Right ventricle myocardium inferior (tissue), 1 donor: Measurements from ENCODE around the gene ZCCHC8. TPM values are rescaled to one million over a fixed set of nuclear protein-coding genes. Genes with fewer than 3 reads are reported as not detected.
A peak's percentile ranks its signal among the peaks of the same experiment; 100 is the strongest.
"Not testable (repeated sequence)": the region's sequence is repeated elsewhere in the genome, so short reads cannot be mapped to it uniquely, and the experiment has no call there.

Experiments
- ATAC-seq: fragments of 200-7000 bp; cut with Tn5 transposase; one replicate; pipeline ENCODE4 v1.9.1; 2020; ENCODE audit warnings: mild to moderate bottlenecking, moderate library complexity
- DNase-seq: peaks from one replicate; pipeline ENCODE4 v3.0.0; 2021; ENCODE audit errors: missing footprints
- intact Hi-C: fragments of 100-400 bp; cut with DNase I; formaldehyde crosslinking; loops from one replicate; pipeline ENCODE4 v1.11.0; 2022
- total RNA-seq: library from RNA; stranded (reverse); fragmentation: NEBNext Ultra II Directional; extraction: Animal tissue kit (Norgen Biotek cat#: 25700); gene quantifications from one replicate; pipeline ENCODE4 v1.2.1, GENCODE V29; 2021
- donor health status: DM: no; HTN: yes; CAD: no; lungs with severe emphysema.

ZCCHC8 gene
- total RNA-seq, 1 donor from 2014 or later = 8.9 TPM

GRCh38 chr12:122486360-122486759 lies 14.4 kb downstream of the ZCCHC8 start:
- intact Hi-C loops, ATAC-seq, DNase-seq: not testable (repeated sequence)

GRCh38 chr12:122484385-122484784 lies 16.3 kb downstream of the ZCCHC8 start:
- not testable (repeated sequence) for DNase-seq, ATAC-seq
- intact Hi-C loops = loop anchor here (5.0 kb wide), 1 partner anchor 38 kb away; no protein-coding TSS in a partner anchor

- ATAC-seq (no peak), DNase-seq (no peak)
- intact Hi-C loops = loop anchor here (5.0 kb wide), 1 partner anchor 38 kb away; no protein-coding TSS in a partner anchor
These were observed 16.8 kb downstream of the ZCCHC8 start for GRCh38 chr12:122483969-122484368.

GRCh38 chr12:122481861-122482260 lies 18.9 kb downstream of the ZCCHC8 start:
- ATAC-seq (no peak), DNase-seq (no peak)
- intact Hi-C loops = loop anchor here (5.0 kb wide), 1 partner anchor 40 kb away; no protein-coding TSS in a partner anchor

- ATAC-seq = no peak
- DNase-seq = no peak
- intact Hi-C loops = loop anchor here (5.0 kb wide), 1 partner anchor 42 kb away; no protein-coding TSS in a partner anchor
These were observed 20.0 kb downstream of the ZCCHC8 start for GRCh38 chr12:122480753-122481152.

GRCh38 chr12:122474324-122474716 lies 26.4 kb downstream of the ZCCHC8 start:
- no peak for DNase-seq
- no peak for ATAC-seq
- intact Hi-C loops = no loop called here

- intact Hi-C loops = no loop called here
- DNase-seq = no peak
- ATAC-seq = no peak
These were observed 27.0 kb downstream of the ZCCHC8 start for GRCh38 chr12:122473543-122474323.

GRCh38 chr12:122471324-122472226 lies 29.2 kb downstream of the ZCCHC8 start:
- intact Hi-C loops = loop anchor here (2.0 kb wide), 1 partner anchor 73 kb away; no protein-coding TSS in a partner anchor
- DNase-seq = no peak
- ATAC-seq = no peak

- not testable (repeated sequence) for ATAC-seq, DNase-seq
- intact Hi-C loops = loop anchor here (2.0 kb wide), 1 partner anchor 72 kb away; no protein-coding TSS in a partner anchor
These were observed 30.2 kb downstream of the ZCCHC8 start for GRCh38 chr12:122470576-122470975.

- not testable (repeated sequence) for ATAC-seq, DNase-seq
- intact Hi-C loops = loop anchor here (2.0 kb wide), 1 partner anchor 71 kb away; no protein-coding TSS in a partner anchor
These were observed 30.9 kb downstream of the ZCCHC8 start for GRCh38 chr12:122469856-122470255.

- ATAC-seq (no peak), DNase-seq (no peak)
- intact Hi-C loops = no loop called here
These were observed 32.7 kb downstream of the ZCCHC8 start for GRCh38 chr12:122467983-122468382.

- DNase-seq, intact Hi-C loops: not testable (repeated sequence)
- ATAC-seq = peak; percentile 70
These were observed 36.3 kb downstream of the ZCCHC8 start for GRCh38 chr12:122464317-122465042.

- intact Hi-C loops = no loop called here
- ATAC-seq (no peak), DNase-seq (no peak)
These were observed 40.1 kb downstream of the ZCCHC8 start for GRCh38 chr12:122460641-122461040.

- intact Hi-C loops = no loop called here
- ATAC-seq (no peak), DNase-seq (no peak)
These were observed 40.7 kb downstream of the ZCCHC8 start for GRCh38 chr12:122460061-122460460.

- ATAC-seq = no peak
- intact Hi-C loops = no loop called here
- DNase-seq = no peak
These were observed 41.5 kb downstream of the ZCCHC8 start for GRCh38 chr12:122459211-122459610.

- ATAC-seq (no peak), DNase-seq (no peak)
- intact Hi-C loops = no loop called here
These were observed 42.4 kb downstream of the ZCCHC8 start for GRCh38 chr12:122458105-122459035.

GRCh38 chr12:122457627-122458026 lies 43.1 kb downstream of the ZCCHC8 start:
- ATAC-seq = no peak

GRCh38 chr12:122454739-122455138 lies 46.0 kb downstream of the ZCCHC8 start:
- intact Hi-C loops = no loop called here
- no peak for ATAC-seq
- DNase-seq = no peak

More at GRCh38 chr12:122457627-122458026, 43.1 kb downstream of the ZCCHC8 start:
- intact Hi-C loops = no loop called here
- DNase-seq = no peak
